Tibial artery (tissue), 4 donors: Measurements from ENCODE around the gene UBTF.

Source experiments
- DNase-seq, 2 donors: peaks; one replicate each; pipeline ENCODE4 v3.0.0-alpha.2; 2019
- H3K27ac ChIP-seq, 2 donors: fragments of 200-600 bp; sonication (generic) in 1 of 2; 1 replicate in 1 of 2; 2 replicates in 1 of 2; pipeline ENCODE4 v1.5.1; 2018 to 2019; ENCODE audit warnings: mild to moderate bottlenecking in 1 of 2
- H3K27me3 ChIP-seq, 2 donors: fragments of 200-600 bp; sonication (generic) in 1 of 2; one replicate each; pipeline versions ENCODE4 v1.5.1 to v1.6.0; 2016 to 2019
- H3K36me3 ChIP-seq, 3 donors: fragments of 200-600 bp; sonication (generic) in 2 of 3; one replicate each; pipeline ENCODE4 v1.5.1; 2016 to 2019; ENCODE audit warnings: mild to moderate bottlenecking in 2 of 3
- H3K4me1 ChIP-seq, 4 donors: fragments of 200-600 bp; sonication (generic) in 2 of 4; 1 replicate in 3 of 4; 2 replicates in 1 of 4; pipeline ENCODE4 v1.5.1; 2016 to 2019
- H3K4me3 ChIP-seq, 2 donors: fragments of 200-600 bp; sonication (generic) in 1 of 2; 1 replicate in 1 of 2; 2 replicates in 1 of 2; pipeline ENCODE4 v1.5.1; 2018 to 2019; ENCODE audit warnings: mild to moderate bottlenecking in 2 of 2
- H3K9me3 ChIP-seq, 3 donors: fragments of 200-600 bp; sonication (generic) in 1 of 3; one replicate each; pipeline ENCODE4 v1.5.1; 2016 to 2019
- CTCF ChIP-seq, 2 experiments: fragments of 200-600 bp in 1 of 2; fragments of 450-650 bp in 1 of 2; IDR thresholded peaks; one replicate each; pipeline ENCODE4 v1.5.1; 2017 to 2019; ENCODE audit warnings: antibody characterized with exemption in 2 of 2, mild to moderate bottlenecking in 1 of 2, moderate library complexity in 1 of 2
- intact Hi-C: fragments of 100-400 bp; cut with DNase I; formaldehyde crosslinking; loops from one replicate; pipeline ENCODE4 v1.15.0; 2023; ENCODE audit warnings: low total_unique reads

UBTF gene

GRCh38 chr17:44164476-44164875, 55.0 kb downstream of the UBTF start:
- H3K9me3 ChIP-seq, result no peaks in the 10 kb centered on the region
- no peaks in the 10 kb centered on the region for H3K36me3 ChIP-seq
- TF ChIP-seq CTCF (IDR thresholded peaks at IDR 0.05), result no peak
- no peak overlapping the region for H3K27ac ChIP-seq
- no peak for DNase-seq
- H3K4me1 ChIP-seq, result peaks cover 0 to 12% (median 4%) of the 10 kb centered on the region in 4 donors
- intact Hi-C loops, result no loop called here
- H3K27me3 ChIP-seq, result no peaks in the 10 kb centered on the region
- H3K4me3 ChIP-seq, result no peak overlapping the region

- no peaks in the 10 kb centered on the region for H3K27me3 ChIP-seq
- H3K4me3 ChIP-seq, result no peak overlapping the region
- no peak for DNase-seq
- no peaks in the 10 kb centered on the region for H3K4me1 ChIP-seq
- no peak for TF ChIP-seq CTCF (IDR thresholded peaks at IDR 0.05)
- no peak overlapping the region for H3K27ac ChIP-seq
- H3K36me3 ChIP-seq, result no peaks in the 10 kb centered on the region
- no peaks in the 10 kb centered on the region for H3K9me3 ChIP-seq
- intact Hi-C loops, result loop anchor here (10.0 kb wide), 1 partner anchor 205 kb away; the partner anchor contains the start of gene PYY
Measured at GRCh38 chr17:44159519-44160210, 59.8 kb downstream of the UBTF start.

- TF ChIP-seq CTCF (IDR thresholded peaks at IDR 0.05), result no peak
- Histone ChIP-seq H3K27ac (no peak overlapping the region), H3K36me3 (no peaks in the 10 kb centered on the region), H3K4me3 (no peak overlapping the region), H3K27me3 (no peaks in the 10 kb centered on the region), H3K9me3 (no peaks in the 10 kb centered on the region), H3K4me1 (no peaks in the 10 kb centered on the region)
- intact Hi-C loops, result loop anchor here (10.0 kb wide), 1 partner anchor 201 kb away; the partner anchor contains the start of gene PYY
- DNase-seq, result no peak
Measured at GRCh38 chr17:44155488-44155887, 64.0 kb downstream of the UBTF start.
